Osteocyte (in vitro differentiated cells): ENCODE measurements around the gene GRK1. TPM values are rescaled to one million over a fixed set of nuclear protein-coding genes. Genes with fewer than 3 reads are reported as not detected.

ENCODE experiments used
- DNase-seq: peaks from one replicate; pipeline ENCODE4 v3.0.0; 2021; ENCODE audit warnings: mixed read lengths; ENCODE audit not compliant: unreplicated experiment; ENCODE audit errors: extremely low spot score
- H3K27ac Mint-ChIP-seq: one replicate; pipeline ENCODE4 v1.8.0; 2021; ENCODE audit warnings: mild to moderate bottlenecking, mixed read lengths; ENCODE audit not compliant: unreplicated experiment
- H3K27me3 Mint-ChIP-seq: one replicate; pipeline ENCODE4 v1.8.0; 2021; ENCODE audit warnings: mixed read lengths; ENCODE audit not compliant: unreplicated experiment
- H3K36me3 Mint-ChIP-seq: one replicate; pipeline ENCODE4 v1.8.0; 2021; ENCODE audit warnings: mixed read lengths; ENCODE audit not compliant: unreplicated experiment
- H3K4me1 Mint-ChIP-seq: one replicate; pipeline ENCODE4 v1.8.0; 2021; ENCODE audit warnings: mixed read lengths; ENCODE audit not compliant: unreplicated experiment
- H3K4me3 Mint-ChIP-seq: one replicate; pipeline ENCODE4 v1.8.0; 2021; ENCODE audit warnings: mild to moderate bottlenecking, moderate library complexity, mixed read lengths; ENCODE audit not compliant: unreplicated experiment
- H3K9me3 Mint-ChIP-seq: one replicate; pipeline ENCODE4 v1.8.0; 2021; ENCODE audit warnings: mixed read lengths; ENCODE audit not compliant: unreplicated experiment
- total RNA-seq: library from RNA; stranded (reverse); gene quantifications from 2 replicates; pipeline ENCODE4 v1.2.1, GENCODE V29; 2021
- TF ChIP-seq, protein P1 (sequence below): fragments of 200-600 bp; sonication (generic); IDR thresholded peaks from 2 replicates; pipeline ENCODE4 v1.5.0; 2021; ENCODE audit warnings: antibody characterized with exemption, mild to moderate bottlenecking, moderate library complexity

The GRK1 gene
- total RNA-seq, 1 donor from 2014 or later: not detected

DNA sequence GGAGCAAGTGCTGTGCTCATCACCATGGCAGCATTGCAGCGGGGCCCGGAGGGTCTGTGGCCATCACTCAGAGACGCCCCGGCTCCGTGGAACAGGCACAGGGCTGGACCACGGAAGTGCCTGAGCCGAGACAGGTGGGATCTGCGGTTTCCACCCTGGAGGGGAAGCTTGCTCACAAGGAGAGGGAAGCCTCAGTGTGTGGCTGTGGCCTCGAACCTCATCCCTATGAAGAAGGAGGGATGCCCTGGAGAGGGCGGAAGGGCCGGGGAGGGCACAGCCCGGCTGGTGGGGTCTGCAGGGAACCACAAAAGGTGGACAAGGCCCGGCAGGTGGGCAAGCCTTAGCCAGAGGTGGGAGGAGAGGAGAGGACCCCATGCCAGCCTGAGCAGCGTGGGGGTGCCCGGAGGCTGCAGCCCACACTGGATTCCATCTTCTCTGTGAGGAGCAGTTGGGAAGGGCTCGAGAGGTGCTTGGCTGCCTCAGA lies 61.6 kb downstream of the GRK1 start:
- no peak for DNase-seq
- Mint-ChIP-seq H3K27me3 (no peaks in the 10 kb centered on the region), H3K36me3 (no peaks in the 10 kb centered on the region), H3K27ac (no peak overlapping the region), H3K4me1 (peaks cover 3% of the 10 kb centered on the region), H3K9me3 (no peaks in the 10 kb centered on the region), H3K4me3 (no peak overlapping the region)
- TF ChIP-seq, protein P1, sequence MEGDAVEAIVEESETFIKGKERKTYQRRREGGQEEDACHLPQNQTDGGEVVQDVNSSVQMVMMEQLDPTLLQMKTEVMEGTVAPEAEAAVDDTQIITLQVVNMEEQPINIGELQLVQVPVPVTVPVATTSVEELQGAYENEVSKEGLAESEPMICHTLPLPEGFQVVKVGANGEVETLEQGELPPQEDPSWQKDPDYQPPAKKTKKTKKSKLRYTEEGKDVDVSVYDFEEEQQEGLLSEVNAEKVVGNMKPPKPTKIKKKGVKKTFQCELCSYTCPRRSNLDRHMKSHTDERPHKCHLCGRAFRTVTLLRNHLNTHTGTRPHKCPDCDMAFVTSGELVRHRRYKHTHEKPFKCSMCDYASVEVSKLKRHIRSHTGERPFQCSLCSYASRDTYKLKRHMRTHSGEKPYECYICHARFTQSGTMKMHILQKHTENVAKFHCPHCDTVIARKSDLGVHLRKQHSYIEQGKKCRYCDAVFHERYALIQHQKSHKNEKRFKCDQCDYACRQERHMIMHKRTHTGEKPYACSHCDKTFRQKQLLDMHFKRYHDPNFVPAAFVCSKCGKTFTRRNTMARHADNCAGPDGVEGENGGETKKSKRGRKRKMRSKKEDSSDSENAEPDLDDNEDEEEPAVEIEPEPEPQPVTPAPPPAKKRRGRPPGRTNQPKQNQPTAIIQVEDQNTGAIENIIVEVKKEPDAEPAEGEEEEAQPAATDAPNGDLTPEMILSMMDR: no peak

DNA sequence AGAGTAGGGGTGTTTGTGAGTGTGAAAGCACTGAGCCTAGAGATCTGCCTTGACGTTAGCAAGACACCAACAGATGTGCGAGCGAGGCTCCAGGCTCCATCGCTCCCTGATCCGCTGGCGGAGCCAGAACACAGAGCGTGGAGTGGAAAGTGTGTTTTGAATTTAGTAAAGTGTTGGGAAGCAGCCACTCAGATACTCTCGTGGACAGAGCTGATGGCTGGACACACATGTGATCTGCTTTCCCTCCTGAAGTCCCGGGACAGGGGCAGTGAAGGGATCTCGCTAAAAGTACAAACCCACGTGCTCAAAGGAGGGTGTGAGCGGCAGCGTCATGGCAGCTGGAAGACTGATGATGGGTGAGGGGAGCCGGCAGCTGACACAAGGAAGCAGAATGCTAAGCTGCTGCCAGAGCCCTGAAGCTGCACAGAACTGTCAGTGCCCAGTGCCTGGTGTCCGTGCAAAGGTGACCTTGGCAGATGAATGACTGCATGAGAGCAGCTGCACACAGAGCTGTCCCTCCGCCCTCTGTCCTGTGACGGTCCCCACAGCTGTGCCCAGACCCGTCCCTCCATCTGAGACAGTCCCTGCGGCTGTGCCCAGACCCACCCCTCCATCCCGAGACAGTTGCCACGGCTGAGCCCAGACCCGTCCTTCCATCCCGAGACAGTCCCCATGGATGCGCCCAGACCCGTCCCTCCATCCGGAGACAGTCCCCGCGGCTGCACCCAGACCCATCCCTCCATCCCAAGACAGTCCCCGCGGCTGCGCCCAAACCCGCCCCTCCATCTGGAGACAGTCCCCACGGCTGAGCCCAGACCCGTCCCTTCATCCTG lies 62.4 kb downstream of the GRK1 start:
- no peaks in the 10 kb centered on the region for H3K36me3 Mint-ChIP-seq
- no peak overlapping the region for H3K4me3 Mint-ChIP-seq
- H3K27me3 Mint-ChIP-seq: no peaks in the 10 kb centered on the region
- H3K4me1 Mint-ChIP-seq: peaks cover 3% of the 10 kb centered on the region
- DNase-seq: no peak
- H3K27ac Mint-ChIP-seq: no peak overlapping the region
- H3K9me3 Mint-ChIP-seq: no peaks in the 10 kb centered on the region
- TF ChIP-seq, protein P1: no peak

- H3K27me3 Mint-ChIP-seq: no peaks in the 10 kb centered on the region
- no peak overlapping the region for H3K27ac Mint-ChIP-seq
- DNase-seq: no peak
- no peak overlapping the region for H3K4me3 Mint-ChIP-seq
- no peaks in the 10 kb centered on the region for H3K4me1 Mint-ChIP-seq
- H3K36me3 Mint-ChIP-seq: no peaks in the 10 kb centered on the region
- TF ChIP-seq, protein P1: no peak
- no peaks in the 10 kb centered on the region for H3K9me3 Mint-ChIP-seq
Measured at GRCh38 chr13:113730258-113730691, 63.3 kb downstream of the GRK1 start.

GRCh38 chr13:113730831-113731191 lies 63.8 kb downstream of the GRK1 start:
- TF ChIP-seq, protein P1: no peak
- Mint-ChIP-seq H3K36me3 (no peaks in the 10 kb centered on the region), H3K4me3 (no peak overlapping the region), H3K9me3 (no peaks in the 10 kb centered on the region), H3K27me3 (no peaks in the 10 kb centered on the region), H3K4me1 (no peaks in the 10 kb centered on the region), H3K27ac (no peak overlapping the region)
- no peak for DNase-seq
